OCI-LY3 (cell line): ENCODE data around the gene R3HDML.
"Not testable (repeated sequence)": the region's sequence is repeated elsewhere in the genome, so short reads cannot be mapped to it uniquely, and the experiment has no call there.

Experiments used
- H2AFZ ChIP-seq: fragments of 200-600, 300-600 bp; shearing (Covaris generic); 2 replicates; pipeline ENCODE4 v1.6.0; 2014; ENCODE audit warnings: antibody characterized with exemption, low read depth, low read length
- H3K27ac ChIP-seq: fragments of 200-600, 300-600 bp; sonication (generic); 2 replicates; pipeline ENCODE4 v1.5.1; 2014; ENCODE audit warnings: mild to moderate bottlenecking, low read length, moderate library complexity, mixed read lengths
- H3K27me3 ChIP-seq: fragments of 200-600, 300-600 bp; sonication (generic); 2 replicates; pipeline ENCODE4 v1.6.1; 2014; ENCODE audit warnings: low read depth, low read length, mixed read lengths
- H3K36me3 ChIP-seq: fragments of 200-600, 300-600 bp; sonication (generic); replicated peaks from 2 replicates; pipeline ENCODE3; 2014; ENCODE audit warnings: low read depth, low read length, mixed read lengths
- H3K4me1 ChIP-seq: fragments of 300-600, 200-600 bp; sonication (generic); 2 replicates; pipeline ENCODE4 v1.6.1; 2014; ENCODE audit warnings: low read length, mixed read lengths
- H3K4me2 ChIP-seq: fragments of 200-600, 300-600 bp; sonication (generic); 2 replicates; pipeline ENCODE4 v1.6.1; 2014; ENCODE audit warnings: low read length, mixed read lengths
- H3K4me3 ChIP-seq: fragments of 300-600, 200-600 bp; sonication (generic); 2 replicates; pipeline ENCODE4 v1.5.1; 2014; ENCODE audit warnings: antibody characterized with exemption, mild to moderate bottlenecking, low read length, moderate library complexity
- H3K79me2 ChIP-seq: fragments of 300-600, 200-600 bp; shearing (Covaris generic); 2 replicates; pipeline ENCODE4 v1.6.1; 2014; ENCODE audit warnings: mild to moderate bottlenecking, low read length, mixed read lengths
- H3K9ac ChIP-seq: fragments of 300-600, 200-600 bp; shearing (Covaris generic); 2 replicates; pipeline ENCODE4 v1.6.0; 2014; ENCODE audit warnings: mild to moderate bottlenecking, low read length, moderate library complexity
- H3K9me3 ChIP-seq: fragments of 200-600, 300-600 bp; shearing (Covaris generic); 2 replicates; pipeline ENCODE4 v1.6.1; 2014; ENCODE audit warnings: low read length, mixed read lengths; ENCODE audit not compliant: insufficient read depth
- H4K20me1 ChIP-seq: fragments of 200-600, 300-600 bp; sonication (generic); 2 replicates; pipeline ENCODE4 v1.6.1; 2016; ENCODE audit warnings: low read length, mixed read lengths; ENCODE audit not compliant: insufficient read depth
- CTCF ChIP-seq: fragments of 200-600, 300-600 bp; sonication (generic); IDR thresholded peaks from 2 replicates; pipeline ENCODE4 v1.5.1; 2014; ENCODE audit warnings: antibody characterized with exemption, low read length, low read depth
- EZH2phosphoT487 ChIP-seq: fragments of 200-600 bp; shearing (Covaris generic); IDR thresholded peaks from 2 replicates; pipeline ENCODE4 v1.6.1; 2018; ENCODE audit warnings: antibody characterized with exemption, mixed run types, low read depth

The R3HDML gene

DNA sequence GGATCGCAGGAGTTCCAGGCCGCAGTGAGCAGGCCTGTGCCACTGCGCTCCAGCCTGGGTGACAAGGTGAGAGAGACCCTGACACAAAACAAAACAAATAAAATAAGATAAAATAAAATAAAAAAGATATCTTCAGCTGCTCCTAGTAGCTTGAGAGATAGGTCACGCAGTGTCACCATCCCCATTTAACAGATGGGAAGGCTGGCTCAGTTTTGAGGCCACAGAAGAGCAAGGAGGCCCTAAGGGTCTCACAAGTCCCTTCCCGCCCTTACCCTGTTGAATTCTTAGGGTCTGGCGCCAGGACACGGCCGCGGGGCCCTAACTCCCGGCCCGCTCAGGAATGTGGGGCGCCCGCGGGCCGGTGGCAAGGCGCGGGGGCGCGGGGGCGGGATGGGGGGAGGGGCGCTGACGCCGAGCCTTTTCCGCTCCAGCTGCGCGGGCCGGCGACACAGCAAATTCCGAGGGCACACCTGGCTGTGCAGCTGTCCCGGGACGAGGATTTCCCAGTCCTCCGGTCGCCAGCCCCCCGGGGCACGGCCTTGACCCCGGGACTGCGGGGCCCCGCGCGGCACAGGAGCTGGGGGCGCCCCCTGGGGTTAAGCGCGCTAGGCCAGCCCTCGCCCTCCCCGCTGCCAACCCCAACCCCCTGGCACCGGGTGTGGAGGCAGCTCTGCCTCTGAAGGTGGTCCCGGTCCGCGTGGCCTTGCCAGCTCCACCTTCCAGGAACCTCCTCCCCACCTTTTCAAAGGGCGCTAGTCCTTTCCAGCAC is 10.3 kb upstream of the R3HDML start:
- Histone ChIP-seq H2AFZ (peak overlapping the region; percentile 97), H3K9ac (peak overlapping the region; percentile 68), H3K79me2 (no peaks in the 10 kb centered on the region), H4K20me1 (no peaks in the 10 kb centered on the region), H3K36me3 (no peaks in the 10 kb centered on the region), H3K27ac (no peak overlapping the region), H3K4me3 (peak overlapping the region; percentile 78), H3K9me3 (no peaks in the 10 kb centered on the region), H3K4me2 (peak overlapping the region; percentile 88), H3K4me1 (peaks cover 5% of the 10 kb centered on the region; the same call in 1 of the 2 replicates), H3K27me3 (no peaks in the 10 kb centered on the region)
- TF ChIP-seq CTCF (peak; percentile 46), EZH2phosphoT487 (no peak)

DNA sequence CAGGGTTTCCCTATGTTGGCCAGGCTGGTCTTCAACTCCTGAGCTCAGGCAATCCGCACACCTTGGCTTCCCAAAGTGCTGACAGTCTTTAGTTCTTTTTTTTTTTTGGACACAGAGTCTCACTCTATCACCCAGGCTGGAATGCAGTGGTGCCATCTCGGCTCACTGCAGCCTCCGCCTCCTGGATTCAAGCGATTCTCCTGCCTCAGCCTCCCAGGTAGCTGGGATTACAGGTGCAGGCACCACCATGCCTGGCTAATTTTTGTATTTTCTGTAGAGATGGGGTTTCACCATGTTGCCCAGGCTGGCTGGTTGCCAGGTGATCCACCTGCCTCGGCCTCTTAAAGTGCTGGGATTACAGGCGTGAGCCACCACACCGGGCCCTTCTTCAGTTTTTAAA is 9.1 kb upstream of the R3HDML start:
- not testable (repeated sequence) for H3K4me2 ChIP-seq, H3K79me2 ChIP-seq, H3K36me3 ChIP-seq, H3K4me3 ChIP-seq, H2AFZ ChIP-seq, H4K20me1 ChIP-seq, H3K4me1 ChIP-seq, H3K9ac ChIP-seq, H3K27me3 ChIP-seq, H3K27ac ChIP-seq, H3K9me3 ChIP-seq

DNA sequence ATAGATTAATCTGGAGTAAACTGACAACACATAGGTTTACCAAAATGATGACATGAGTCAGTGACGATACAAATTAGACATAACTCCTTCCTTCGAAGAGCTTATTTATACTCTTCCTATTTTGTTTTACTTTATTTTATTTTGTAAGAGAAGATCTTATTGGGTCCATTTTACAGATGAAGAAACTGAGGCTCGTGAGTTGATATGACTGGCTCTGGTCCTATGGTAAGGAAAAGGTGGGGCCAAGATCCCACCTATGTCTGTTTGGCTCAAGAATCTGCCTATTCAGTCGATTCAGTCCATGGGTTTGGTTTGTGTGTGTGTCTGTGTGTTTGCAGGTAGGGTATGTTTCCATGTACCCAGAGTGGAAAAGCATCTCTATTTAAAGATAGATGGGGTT is 8.4 kb upstream of the R3HDML start:
- H3K27me3 ChIP-seq, result no peaks in the 10 kb centered on the region
- no peak overlapping the region for H3K9ac ChIP-seq
- H3K9me3 ChIP-seq, result no peaks in the 10 kb centered on the region
- no peak overlapping the region for H3K27ac ChIP-seq
- no peak overlapping the region for H3K4me3 ChIP-seq
- H4K20me1 ChIP-seq, result no peaks in the 10 kb centered on the region
- no peak overlapping the region for H2AFZ ChIP-seq
- no peaks in the 10 kb centered on the region for H3K79me2 ChIP-seq
- TF ChIP-seq EZH2phosphoT487, result no peak
- TF ChIP-seq CTCF, result no peak
- no peaks in the 10 kb centered on the region for H3K36me3 ChIP-seq
- H3K4me1 ChIP-seq, result peaks cover 5% of the 10 kb centered on the region; the same call in 1 of the 2 replicates
- H3K4me2 ChIP-seq, result no peak overlapping the region

DNA sequence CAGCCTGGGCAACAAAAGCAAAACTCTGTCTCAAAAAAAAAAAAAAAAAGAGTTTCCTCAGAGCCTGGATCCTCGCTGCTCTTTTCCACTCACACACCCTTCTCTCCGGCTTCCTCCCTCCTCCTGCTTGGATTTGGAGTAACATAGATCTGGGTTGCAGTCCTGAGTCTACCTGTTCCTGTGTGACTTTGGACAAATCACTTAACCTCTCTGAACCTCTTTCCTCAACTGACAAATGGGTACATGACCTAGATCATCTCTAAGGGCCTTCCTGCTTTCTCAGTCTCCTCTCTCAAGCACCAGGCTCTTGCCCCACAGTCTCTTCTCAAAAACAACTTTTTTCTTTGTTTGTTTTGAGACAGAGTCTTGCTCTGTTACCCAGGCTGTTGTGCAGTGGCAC is 5.6 kb upstream of the R3HDML start:
- H3K36me3 ChIP-seq, result no peaks in the 10 kb centered on the region
- no peaks in the 10 kb centered on the region for H3K9me3 ChIP-seq
- no peaks in the 10 kb centered on the region for H3K79me2 ChIP-seq
- H3K4me3 ChIP-seq, result no peak overlapping the region
- H3K4me1 ChIP-seq, result peaks cover 5% of the 10 kb centered on the region; the same call in 1 of the 2 replicates
- H3K9ac ChIP-seq, result no peak overlapping the region
- TF ChIP-seq EZH2phosphoT487, result no peak
- no peak for TF ChIP-seq CTCF
- no peak overlapping the region for H2AFZ ChIP-seq
- peaks cover 5% of the 10 kb centered on the region; the same call in 1 of the 2 replicates for H3K27me3 ChIP-seq
- H3K27ac ChIP-seq, result no peak overlapping the region
- H3K4me2 ChIP-seq, result no peak overlapping the region
- H4K20me1 ChIP-seq, result no peaks in the 10 kb centered on the region
